ENCODE results near the gene CNNM3.

- TF ChIP-seq CTCF (IDR thresholded peaks at IDR 0.05) (no peak), EP300 (IDR thresholded peaks at IDR 0.05) (no peak)
These were observed 11.1 kb upstream of the CNNM3 start for GRCh38 chr2:96804986-96805385.

Data from suprapubic skin (tissue), 3 donors.